Measurements from ENCODE around the gene TTN. TPM values are rescaled to one million over a fixed set of nuclear protein-coding genes. Genes with fewer than 3 reads are reported as not detected.
A peak's percentile ranks its signal among the peaks of the same experiment; 100 is the strongest.

TTN gene
- total RNA-seq, 1 experiment from 2014 or later = under 0.01 TPM

GRCh38 chr2:178799305-178799704 is 7.9 kb downstream of the TTN start:
- Mint-ChIP-seq H3K9me3 (ENCODE audit: unreplicated experiment) (no peaks in the 10 kb centered on the region), H3K36me3 (ENCODE audit: insufficient read depth, unreplicated experiment) (no peaks in the 10 kb centered on the region), H3K4me1 (ENCODE audit: insufficient read depth, unreplicated experiment) (no peaks in the 10 kb centered on the region), H3K4me3 (ENCODE audit: unreplicated experiment) (no peak overlapping the region), H3K27me3 (ENCODE audit: insufficient read depth, unreplicated experiment) (peaks cover 10% of the 10 kb centered on the region), H3K27ac (ENCODE audit: low read depth, unreplicated experiment) (no peak overlapping the region)
- no TSS peak for BruUV-seq (replicated peaks)
- no peak for TF ChIP-seq CTCF (IDR thresholded peaks at IDR 0.05; ENCODE audit: unreplicated experiment)
- intact Hi-C loops (cut with micrococcal nuclease) = no loop called here
- no peak for DNase-seq (ENCODE audit: unreplicated experiment)
- ChIA-PET CTCF (interaction anchor here (1.6 to 1.9 kb wide), 2 partner anchors 37 to 330 kb away, joined by 5 to 6 read pairs; no protein-coding TSS in a partner anchor), POLR2A (interaction anchor here (1.2 kb wide), 1 partner anchor 21 kb away, joined by 3 read pairs; no protein-coding TSS in a partner anchor)

GRCh38 chr2:178796079-178796677 is 11.0 kb downstream of the TTN start:
- Mint-ChIP-seq H3K27me3 (ENCODE audit: insufficient read depth, unreplicated experiment) (peaks cover 23% of the 10 kb centered on the region), H3K9me3 (ENCODE audit: unreplicated experiment) (no peaks in the 10 kb centered on the region), H3K4me1 (ENCODE audit: insufficient read depth, unreplicated experiment) (no peaks in the 10 kb centered on the region), H3K36me3 (ENCODE audit: insufficient read depth, unreplicated experiment) (no peaks in the 10 kb centered on the region), H3K27ac (ENCODE audit: low read depth, unreplicated experiment) (no peak overlapping the region), H3K4me3 (ENCODE audit: unreplicated experiment) (no peak overlapping the region)
- intact Hi-C loops (cut with micrococcal nuclease) = loop anchor here (1.0 to 2.0 kb wide), 4 partner anchors 118 to 955 kb away; no protein-coding TSS in a partner anchor
- BruUV-seq (replicated peaks) = no TSS peak
- POLR2A ChIA-PET = no interaction called here
- peak; percentile 62 for TF ChIP-seq CTCF (IDR thresholded peaks at IDR 0.05; ENCODE audit: unreplicated experiment)
- CTCF ChIA-PET = interaction anchor here (0.6 to 1.8 kb wide), 21 partner anchors 9 to 1562 kb away, joined by 3 to 9 read pairs (median 4); partner anchors contain the start of gene CWC22
- peak; percentile 54 for DNase-seq (ENCODE audit: unreplicated experiment)

GRCh38 chr2:178787934-178788333 is 19.3 kb downstream of the TTN start:
- no peaks in the 10 kb centered on the region for H3K9me3 Mint-ChIP-seq (ENCODE audit: unreplicated experiment)
- H3K27ac Mint-ChIP-seq (ENCODE audit: low read depth, unreplicated experiment) = no peak overlapping the region
- no peak for TF ChIP-seq CTCF (IDR thresholded peaks at IDR 0.05; ENCODE audit: unreplicated experiment)
- no peak overlapping the region for H3K4me3 Mint-ChIP-seq (ENCODE audit: unreplicated experiment)
- POLR2A ChIA-PET = no interaction called here
- DNase-seq (ENCODE audit: unreplicated experiment) = no peak
- no peaks in the 10 kb centered on the region for H3K36me3 Mint-ChIP-seq (ENCODE audit: insufficient read depth, unreplicated experiment)
- peaks cover 7% of the 10 kb centered on the region for H3K27me3 Mint-ChIP-seq (ENCODE audit: insufficient read depth, unreplicated experiment)
- CTCF ChIA-PET = no interaction called here
- intact Hi-C loops (cut with micrococcal nuclease) = no loop called here
- no peaks in the 10 kb centered on the region for H3K4me1 Mint-ChIP-seq (ENCODE audit: insufficient read depth, unreplicated experiment)
- BruUV-seq (replicated peaks) = no TSS peak

- no peak for DNase-seq (ENCODE audit: unreplicated experiment)
- no peaks in the 10 kb centered on the region for H3K4me1 Mint-ChIP-seq (ENCODE audit: insufficient read depth, unreplicated experiment)
- no peak overlapping the region for H3K27ac Mint-ChIP-seq (ENCODE audit: low read depth, unreplicated experiment)
- no peaks in the 10 kb centered on the region for H3K27me3 Mint-ChIP-seq (ENCODE audit: insufficient read depth, unreplicated experiment)
- no peaks in the 10 kb centered on the region for H3K9me3 Mint-ChIP-seq (ENCODE audit: unreplicated experiment)
- H3K36me3 Mint-ChIP-seq (ENCODE audit: insufficient read depth, unreplicated experiment) = no peaks in the 10 kb centered on the region
- no TSS peak for BruUV-seq (replicated peaks)
- no peak for TF ChIP-seq CTCF (IDR thresholded peaks at IDR 0.05; ENCODE audit: unreplicated experiment)
- no peak overlapping the region for H3K4me3 Mint-ChIP-seq (ENCODE audit: unreplicated experiment)
- CTCF ChIA-PET = interaction anchor here (0.6 to 1.2 kb wide), 3 partner anchors 9 to 86 kb away, joined by 3 to 4 read pairs (median 3); no protein-coding TSS in a partner anchor
- POLR2A ChIA-PET = no interaction called here
- intact Hi-C loops (cut with micrococcal nuclease) = no loop called here
Measured at GRCh38 chr2:178787155-178787554, 20.1 kb downstream of the TTN start.

Measured in MCF 10A (cell line).